ENCODE results near the gene IGF2BP2. TPM values are rescaled to one million over a fixed set of nuclear protein-coding genes. Genes with fewer than 3 reads are reported as not detected.
A peak's percentile ranks its signal among the peaks of the same experiment; 100 is the strongest.

Gene IGF2BP2
- total and polyA plus RNA-seq, 9 of the 15 experiments (the other 6 are each of a cell fraction or from before 2014, with no cell fraction given) = 3.2 to 59.6 (median 30.5) TPM

DNA sequence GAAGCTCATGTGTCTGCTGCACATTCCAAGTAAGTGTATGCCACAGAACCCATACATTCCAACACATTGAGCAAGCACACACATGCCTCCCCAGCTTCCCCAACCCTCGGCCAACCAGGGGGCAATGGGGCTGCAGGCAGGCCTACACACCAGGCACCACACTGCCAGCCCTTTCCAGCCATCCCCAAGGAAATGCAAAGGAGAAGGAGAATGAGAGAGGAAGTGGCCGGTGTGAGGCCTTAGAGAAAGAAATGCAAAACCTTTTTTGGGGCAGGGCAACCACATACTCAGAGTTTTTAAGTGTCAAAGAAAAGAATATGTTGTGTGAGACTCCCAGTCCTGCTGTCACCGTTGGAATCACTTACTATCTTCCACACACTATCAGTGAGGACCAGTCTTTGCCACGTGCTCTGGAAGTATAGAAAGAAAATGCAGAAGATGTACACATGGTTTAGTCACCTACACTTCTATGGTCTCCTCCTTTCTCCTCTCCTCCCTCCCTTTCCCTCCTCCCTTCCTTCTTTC is 11.1 kb downstream of the IGF2BP2 start (continued):
- TF ChIP-seq NR4A1 (CRISPR knock-in tag; IDR thresholded peaks at IDR 0.05) = no peak
- 0 out of 2 replicates have a peak, but pooled peaks have one; percentile 21 for TF ChIP-seq NR4A1 (tag; IDR thresholded peaks at IDR 0.05)
- TF ChIP-seq NR1H2 (CRISPR knock-in tag; IDR thresholded peaks at IDR 0.05) = no peak
- no peak for TF ChIP-seq ETV5 (CRISPR knock-in tag; IDR thresholded peaks at IDR 0.05; ENCODE audit: low read depth)
- no peak for TF ChIP-seq CC2D1A (IDR thresholded peaks at IDR 0.05)
- TF ChIP-seq RCOR1 (IDR thresholded peaks at IDR 0.05; ENCODE audit: borderline replicate concordance in 1 of 2, low read depth in 2 of 2, low read length in 2 of 2) = peak in 1 of 2 experiments; percentile 30; a peak in 1 of 4 replicates
- TF ChIP-seq, protein P1, sequence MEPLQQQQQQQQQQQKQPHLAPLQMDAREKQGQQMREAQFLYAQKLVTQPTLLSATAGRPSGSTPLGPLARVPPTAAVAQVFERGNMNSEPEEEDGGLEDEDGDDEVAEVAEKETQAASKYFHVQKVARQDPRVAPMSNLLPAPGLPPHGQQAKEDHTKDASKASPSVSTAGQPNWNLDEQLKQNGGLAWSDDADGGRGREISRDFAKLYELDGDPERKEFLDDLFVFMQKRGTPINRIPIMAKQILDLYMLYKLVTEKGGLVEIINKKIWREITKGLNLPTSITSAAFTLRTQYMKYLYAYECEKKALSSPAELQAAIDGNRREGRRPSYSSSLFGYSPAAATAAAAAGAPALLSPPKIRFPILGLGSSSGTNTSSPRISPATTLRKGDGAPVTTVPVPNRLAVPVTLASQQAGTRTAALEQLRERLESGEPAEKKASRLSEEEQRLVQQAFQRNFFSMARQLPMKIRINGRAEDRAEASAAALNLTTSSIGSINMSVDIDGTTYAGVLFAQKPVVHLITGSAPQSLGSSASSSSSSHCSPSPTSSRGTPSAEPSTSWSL (CRISPR knock-in tag; IDR thresholded peaks at IDR 0.05; ENCODE audit: borderline replicate concordance) = no peak
- peak; percentile 55; the same call in 1 of the 2 replicates for TF ChIP-seq TOE1 (IDR thresholded peaks at IDR 0.05; ENCODE audit: borderline replicate concordance)
- TF ChIP-seq TOE1 (CRISPR knock-in tag; IDR thresholded peaks at IDR 0.05; ENCODE audit: borderline replicate concordance, low read depth) = no peak
- no peak for TF ChIP-seq ZNF780A (CRISPR knock-in tag; IDR thresholded peaks at IDR 0.05)
- TF ChIP-seq ZNF764 (CRISPR knock-in tag; IDR thresholded peaks at IDR 0.05; ENCODE audit: low read depth) = no peak
- no peak for TF ChIP-seq EWSR1 (IDR thresholded peaks at IDR 0.05; ENCODE audit: borderline replicate concordance, low read depth, partially characterized antibody)
- no peak for TF ChIP-seq BDP1 (IDR thresholded peaks at IDR 0.05; ENCODE audit: insufficient read depth, insufficient read length)
- TF ChIP-seq RBM34 (IDR thresholded peaks at IDR 0.05; ENCODE audit: borderline replicate concordance, insufficient read depth, low read length) = no peak
- TF ChIP-seq CCAR2 (IDR thresholded peaks at IDR 0.05; ENCODE audit: low read depth, low read length) = no peak
- TF ChIP-seq, protein P2, sequence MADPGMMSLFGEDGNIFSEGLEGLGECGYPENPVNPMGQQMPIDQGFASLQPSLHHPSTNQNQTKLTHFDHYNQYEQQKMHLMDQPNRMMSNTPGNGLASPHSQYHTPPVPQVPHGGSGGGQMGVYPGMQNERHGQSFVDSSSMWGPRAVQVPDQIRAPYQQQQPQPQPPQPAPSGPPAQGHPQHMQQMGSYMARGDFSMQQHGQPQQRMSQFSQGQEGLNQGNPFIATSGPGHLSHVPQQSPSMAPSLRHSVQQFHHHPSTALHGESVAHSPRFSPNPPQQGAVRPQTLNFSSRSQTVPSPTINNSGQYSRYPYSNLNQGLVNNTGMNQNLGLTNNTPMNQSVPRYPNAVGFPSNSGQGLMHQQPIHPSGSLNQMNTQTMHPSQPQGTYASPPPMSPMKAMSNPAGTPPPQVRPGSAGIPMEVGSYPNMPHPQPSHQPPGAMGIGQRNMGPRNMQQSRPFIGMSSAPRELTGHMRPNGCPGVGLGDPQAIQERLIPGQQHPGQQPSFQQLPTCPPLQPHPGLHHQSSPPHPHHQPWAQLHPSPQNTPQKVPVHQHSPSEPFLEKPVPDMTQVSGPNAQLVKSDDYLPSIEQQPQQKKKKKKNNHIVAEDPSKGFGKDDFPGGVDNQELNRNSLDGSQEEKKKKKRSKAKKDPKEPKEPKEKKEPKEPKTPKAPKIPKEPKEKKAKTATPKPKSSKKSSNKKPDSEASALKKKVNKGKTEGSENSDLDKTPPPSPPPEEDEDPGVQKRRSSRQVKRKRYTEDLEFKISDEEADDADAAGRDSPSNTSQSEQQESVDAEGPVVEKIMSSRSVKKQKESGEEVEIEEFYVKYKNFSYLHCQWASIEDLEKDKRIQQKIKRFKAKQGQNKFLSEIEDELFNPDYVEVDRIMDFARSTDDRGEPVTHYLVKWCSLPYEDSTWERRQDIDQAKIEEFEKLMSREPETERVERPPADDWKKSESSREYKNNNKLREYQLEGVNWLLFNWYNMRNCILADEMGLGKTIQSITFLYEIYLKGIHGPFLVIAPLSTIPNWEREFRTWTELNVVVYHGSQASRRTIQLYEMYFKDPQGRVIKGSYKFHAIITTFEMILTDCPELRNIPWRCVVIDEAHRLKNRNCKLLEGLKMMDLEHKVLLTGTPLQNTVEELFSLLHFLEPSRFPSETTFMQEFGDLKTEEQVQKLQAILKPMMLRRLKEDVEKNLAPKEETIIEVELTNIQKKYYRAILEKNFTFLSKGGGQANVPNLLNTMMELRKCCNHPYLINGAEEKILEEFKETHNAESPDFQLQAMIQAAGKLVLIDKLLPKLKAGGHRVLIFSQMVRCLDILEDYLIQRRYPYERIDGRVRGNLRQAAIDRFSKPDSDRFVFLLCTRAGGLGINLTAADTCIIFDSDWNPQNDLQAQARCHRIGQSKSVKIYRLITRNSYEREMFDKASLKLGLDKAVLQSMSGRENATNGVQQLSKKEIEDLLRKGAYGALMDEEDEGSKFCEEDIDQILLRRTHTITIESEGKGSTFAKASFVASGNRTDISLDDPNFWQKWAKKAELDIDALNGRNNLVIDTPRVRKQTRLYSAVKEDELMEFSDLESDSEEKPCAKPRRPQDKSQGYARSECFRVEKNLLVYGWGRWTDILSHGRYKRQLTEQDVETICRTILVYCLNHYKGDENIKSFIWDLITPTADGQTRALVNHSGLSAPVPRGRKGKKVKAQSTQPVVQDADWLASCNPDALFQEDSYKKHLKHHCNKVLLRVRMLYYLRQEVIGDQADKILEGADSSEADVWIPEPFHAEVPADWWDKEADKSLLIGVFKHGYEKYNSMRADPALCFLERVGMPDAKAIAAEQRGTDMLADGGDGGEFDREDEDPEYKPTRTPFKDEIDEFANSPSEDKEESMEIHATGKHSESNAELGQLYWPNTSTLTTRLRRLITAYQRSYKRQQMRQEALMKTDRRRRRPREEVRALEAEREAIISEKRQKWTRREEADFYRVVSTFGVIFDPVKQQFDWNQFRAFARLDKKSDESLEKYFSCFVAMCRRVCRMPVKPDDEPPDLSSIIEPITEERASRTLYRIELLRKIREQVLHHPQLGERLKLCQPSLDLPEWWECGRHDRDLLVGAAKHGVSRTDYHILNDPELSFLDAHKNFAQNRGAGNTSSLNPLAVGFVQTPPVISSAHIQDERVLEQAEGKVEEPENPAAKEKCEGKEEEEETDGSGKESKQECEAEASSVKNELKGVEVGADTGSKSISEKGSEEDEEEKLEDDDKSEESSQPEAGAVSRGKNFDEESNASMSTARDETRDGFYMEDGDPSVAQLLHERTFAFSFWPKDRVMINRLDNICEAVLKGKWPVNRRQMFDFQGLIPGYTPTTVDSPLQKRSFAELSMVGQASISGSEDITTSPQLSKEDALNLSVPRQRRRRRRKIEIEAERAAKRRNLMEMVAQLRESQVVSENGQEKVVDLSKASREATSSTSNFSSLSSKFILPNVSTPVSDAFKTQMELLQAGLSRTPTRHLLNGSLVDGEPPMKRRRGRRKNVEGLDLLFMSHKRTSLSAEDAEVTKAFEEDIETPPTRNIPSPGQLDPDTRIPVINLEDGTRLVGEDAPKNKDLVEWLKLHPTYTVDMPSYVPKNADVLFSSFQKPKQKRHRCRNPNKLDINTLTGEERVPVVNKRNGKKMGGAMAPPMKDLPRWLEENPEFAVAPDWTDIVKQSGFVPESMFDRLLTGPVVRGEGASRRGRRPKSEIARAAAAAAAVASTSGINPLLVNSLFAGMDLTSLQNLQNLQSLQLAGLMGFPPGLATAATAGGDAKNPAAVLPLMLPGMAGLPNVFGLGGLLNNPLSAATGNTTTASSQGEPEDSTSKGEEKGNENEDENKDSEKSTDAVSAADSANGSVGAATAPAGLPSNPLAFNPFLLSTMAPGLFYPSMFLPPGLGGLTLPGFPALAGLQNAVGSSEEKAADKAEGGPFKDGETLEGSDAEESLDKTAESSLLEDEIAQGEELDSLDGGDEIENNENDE (IDR thresholded peaks at IDR 0.05; ENCODE audit: low read depth, low read length) = no peak
